GM23338 (cell line): ENCODE results near the gene IFI35. TPM values are rescaled to one million over a fixed set of nuclear protein-coding genes. Genes with fewer than 3 reads are reported as not detected.
A peak's percentile ranks its signal among the peaks of the same experiment; 100 is the strongest.

ENCODE experiments used
- ATAC-seq: fragments of 200-7000 bp; cut with Tn5 transposase; 3 replicates; pipeline ENCODE4 v1.9.1; 2020
- DNase-seq: peaks from one replicate; pipeline ENCODE4 v3.0.0-alpha.2; 2015; ENCODE audit warnings: low spot score
- H2AFZ ChIP-seq: fragments of 200-600 bp; sonication (generic); 2 replicates; pipeline ENCODE4 v1.8.0; 2016; ENCODE audit warnings: antibody characterized with exemption, mild to moderate bottlenecking, moderate library complexity
- H3F3A ChIP-seq: fragments of 200-600 bp; sonication (generic); replicated peaks from 2 replicates; pipeline ENCODE4 v1.8.0; 2017; ENCODE audit warnings: antibody characterized with exemption, mixed run types, low read depth
- H3K27ac ChIP-seq: fragments of 200-600 bp; sonication (generic); 2 replicates; pipeline ENCODE4 v1.6.1; 2016; ENCODE audit warnings: low read depth
- H3K27me3 ChIP-seq: fragments of 200-600 bp; sonication (generic); 2 replicates; pipeline ENCODE4 v1.8.0; 2016; ENCODE audit warnings: mild to moderate bottlenecking, mixed run types, moderate library complexity; ENCODE audit not compliant: insufficient read depth
- H3K36me3 ChIP-seq: fragments of 200-600 bp; sonication (generic); 2 replicates; pipeline ENCODE4 v1.8.0; 2016; ENCODE audit warnings: mild to moderate bottlenecking; ENCODE audit not compliant: insufficient read depth
- H3K4me1 ChIP-seq: fragments of 200-600 bp; sonication (generic); 2 replicates; pipeline ENCODE4 v1.8.0; 2016; ENCODE audit warnings: mild to moderate bottlenecking, moderate library complexity; ENCODE audit not compliant: insufficient read depth
- H3K4me2 ChIP-seq: fragments of 200-600 bp; sonication (generic); 2 replicates; pipeline ENCODE4 v1.7.1; 2017; ENCODE audit warnings: mixed run types
- H3K4me3 ChIP-seq: fragments of 200-600 bp; sonication (generic); 2 replicates; pipeline ENCODE4 v1.6.1; 2016; ENCODE audit warnings: mixed run types
- H3K79me2 ChIP-seq: fragments of 200-600 bp; sonication (generic); replicated peaks from 2 replicates; pipeline ENCODE4 v1.8.0; 2017; ENCODE audit warnings: mild to moderate bottlenecking; ENCODE audit not compliant: insufficient read depth
- H3K9me2 ChIP-seq: fragments of 200-600 bp; sonication (generic); 2 replicates; pipeline ENCODE4 v1.8.0; 2017; ENCODE audit not compliant: insufficient read depth
- H4K20me1 ChIP-seq: fragments of 200-600 bp; sonication (generic); replicated peaks from 2 replicates; pipeline ENCODE4 v1.8.0; 2017; ENCODE audit warnings: mild to moderate bottlenecking; ENCODE audit not compliant: insufficient read depth
- H3K27ac Mint-ChIP-seq: 2 replicates; pipeline ENCODE4 v1.8.0; 2020; ENCODE audit warnings: inconsistent platforms, mild to moderate bottlenecking, moderate library complexity, mixed read lengths
- H3K27me3 Mint-ChIP-seq: 3 replicates; pipeline ENCODE4 v1.8.0; 2022; ENCODE audit warnings: low read depth, mild to moderate bottlenecking, moderate library complexity, mixed read lengths, inconsistent platforms; ENCODE audit not compliant: insufficient read depth, poor library complexity
- H3K36me3 Mint-ChIP-seq: 3 replicates; pipeline ENCODE4 v1.8.0; 2021; ENCODE audit warnings: low read depth, mild to moderate bottlenecking, inconsistent platforms, moderate library complexity, mixed read lengths
- H3K4me1 Mint-ChIP-seq: 3 replicates; pipeline ENCODE4 v1.8.0; 2020; ENCODE audit warnings: mild to moderate bottlenecking, inconsistent platforms, mixed read lengths
- H3K4me3 Mint-ChIP-seq: 3 replicates; pipeline ENCODE4 v1.8.0; 2021; ENCODE audit warnings: moderate library complexity, mild to moderate bottlenecking, inconsistent platforms, mixed read lengths
- H3K9me3 Mint-ChIP-seq: 3 replicates; pipeline ENCODE4 v1.8.0; 2020; ENCODE audit warnings: moderate library complexity, mild to moderate bottlenecking, inconsistent platforms, mixed read lengths
- CREB1 ChIP-seq: fragments of 250-450 bp; sonication (Bioruptor Pico); IDR thresholded peaks from 2 replicates; pipeline ENCODE4 v1.5.0; 2020; ENCODE audit warnings: low read depth, mild to moderate bottlenecking, moderate library complexity
- CTCF ChIP-seq, 2 experiments: fragments of 200-600 bp in 1 of 2; sonication (generic) in 1 of 2; conservative IDR thresholded peaks; 2 replicates each; pipeline versions ENCODE4 v1.5.1 to v1.6.1; 2016 to 2017; ENCODE audit warnings: antibody characterized with exemption in 2 of 2, low read depth in 2 of 2, mild to moderate bottlenecking in 2 of 2, moderate library complexity in 1 of 2
- EZH2 ChIP-seq: fragments of 200-600 bp; sonication (generic); IDR thresholded peaks from one replicate; pipeline ENCODE4 v1.8.0; 2017; ENCODE audit warnings: antibody characterized with exemption, mild to moderate bottlenecking, low read depth; ENCODE audit not compliant: unreplicated experiment
- JUNB ChIP-seq: IDR thresholded peaks from one replicate; pipeline ENCODE4 v1.6.1; 2016; ENCODE audit warnings: antibody characterized with exemption; ENCODE audit not compliant: unreplicated experiment
- NANOG ChIP-seq: IDR thresholded peaks from 2 replicates; pipeline ENCODE4 v1.6.1; 2016; ENCODE audit warnings: antibody characterized with exemption, borderline replicate concordance
- POLR2AphosphoS5 ChIP-seq: IDR thresholded peaks from 2 replicates; pipeline ENCODE4 v1.6.1; 2016; ENCODE audit warnings: antibody characterized with exemption, low read depth
- ZNF331 ChIP-seq: fragments of 250-450 bp; sonication (Bioruptor Pico); IDR thresholded peaks from 2 replicates; pipeline ENCODE4 v1.5.0; 2020; ENCODE audit warnings: low read depth, mild to moderate bottlenecking, moderate library complexity
- ZNF462 ChIP-seq: fragments of 250-450 bp; sonication (Bioruptor Pico); IDR thresholded peaks from 2 replicates; pipeline ENCODE4 v1.5.0; 2020; ENCODE audit warnings: mild to moderate bottlenecking, moderate library complexity
- polyA plus RNA-seq: library from polyadenylated mRNA; unstranded; fragments of >200 nt; fragmentation: Nextera tagmentation; extraction: Ambion mirVana; gene quantifications from 2 replicates; pipeline ENCODE4 v1.2.1, GENCODE V29; 2016
- total RNA-seq: library from RNA; depleted of rRNA; stranded (reverse); fragments of >200 nt; shearing (Covaris generic); gene quantifications from 2 replicates; pipeline ENCODE4 v1.2.3, GENCODE V29; 2014

The IFI35 gene
- total and polyA plus RNA-seq, 2 experiments from 2014 or later: 1.8 to 2.3 TPM

DNA sequence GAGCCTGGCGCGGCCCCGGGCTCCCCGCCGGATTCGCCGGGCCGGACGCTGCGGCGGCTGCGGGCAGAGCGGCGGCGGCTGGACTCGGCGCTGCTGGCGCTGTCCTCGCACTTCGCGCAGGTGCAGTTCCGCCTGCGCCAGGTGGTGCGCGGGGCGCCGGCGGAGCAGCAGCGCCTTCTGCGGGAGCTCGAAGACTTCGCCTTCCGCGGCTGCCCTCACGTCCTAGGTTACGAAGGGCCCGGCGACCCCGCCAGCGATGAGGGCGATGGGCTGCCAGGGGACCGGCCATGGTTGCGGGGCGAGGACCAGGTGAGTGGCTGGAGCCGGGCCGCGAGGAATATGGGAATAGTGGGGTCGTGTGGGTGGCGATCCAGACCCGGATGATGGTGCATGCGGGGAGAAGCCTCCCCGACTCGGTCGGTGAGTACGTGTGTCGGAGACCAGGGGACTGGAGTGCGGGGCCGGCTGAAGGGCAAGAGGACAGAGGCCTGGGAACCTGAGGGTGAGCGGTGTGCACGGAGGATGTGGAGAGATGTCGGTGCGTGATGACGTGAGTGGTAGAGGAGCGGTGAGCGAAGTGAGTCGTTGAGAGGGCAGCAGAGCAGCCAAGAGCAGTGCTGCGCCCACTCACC, 25.7 kb upstream of the IFI35 start:
- Histone ChIP-seq H3K27ac (peak overlapping the region; percentile 96), H3K4me3 (peak overlapping the region; percentile 92), H3K4me1 (peaks cover 16% of the 10 kb centered on the region), H3K27me3 (no peaks in the 10 kb centered on the region), H3K36me3 (no peaks in the 10 kb centered on the region), H2AFZ (peak overlapping the region; percentile 100), H3K9me2 (no peaks in the 10 kb centered on the region), H3F3A (peaks cover 9% of the 10 kb centered on the region; the same call in 1 of the 2 replicates), H4K20me1 (0 out of 2 replicates have a peak, but pooled peaks cover 4% of the 10 kb centered on the region), H3K4me2 (peak overlapping the region; percentile 96), H3K79me2 (peaks cover 33% of the 10 kb centered on the region)
- H3K4me3 Mint-ChIP-seq: peak overlapping the region; percentile 96
- peaks cover 13% of the 10 kb centered on the region; the same call in 2 of the 3 replicates for H3K36me3 Mint-ChIP-seq
- DNase-seq: peak; percentile 82
- peaks cover 18% of the 10 kb centered on the region for H3K27me3 Mint-ChIP-seq
- peak; percentile 83 for ATAC-seq
- peak overlapping the region; percentile 82 for H3K27ac Mint-ChIP-seq
- peaks cover 17% of the 10 kb centered on the region for H3K4me1 Mint-ChIP-seq
- TF ChIP-seq EZH2 (no peak), ZNF462 (CRISPR knock-in tag) (no peak), POLR2AphosphoS5 (no peak; the same call in 1 of the 2 replicates), ZNF331 (CRISPR knock-in tag) (no peak), CTCF (conservative IDR thresholded peaks at IDR 0.05; ENCODE audit: low read depth in 2 of 2) (peak; percentile 13 to 21; a peak in 2 of 4 replicates), NANOG (no peak), JUNB (no peak), CREB1 (peak; percentile 82)
- H3K9me3 Mint-ChIP-seq: no peaks in the 10 kb centered on the region; the same call in 2 of the 3 replicates
